Hepatocyte (in vitro differentiated cells): ENCODE results near the gene MRPL20.

ENCODE experiments used
- CTCF ChIP-seq: fragments of 200-600 bp; sonication (generic); IDR thresholded peaks from 2 replicates; pipeline ENCODE4 v1.5.1; 2016; ENCODE audit warnings: antibody characterized with exemption, mild to moderate bottlenecking; ENCODE audit not compliant: poor library complexity
- EZH2 ChIP-seq: fragments of 200-600 bp; sonication (generic); IDR thresholded peaks from 2 replicates; pipeline ENCODE4 v1.6.1; 2016; ENCODE audit warnings: antibody characterized with exemption, mild to moderate bottlenecking, borderline replicate concordance
- EZH2phosphoT487 ChIP-seq: fragments of 200-600 bp; sonication (generic); IDR thresholded peaks from one replicate; pipeline ENCODE4 v1.6.1; 2018; ENCODE audit warnings: antibody characterized with exemption, mild to moderate bottlenecking, low read depth, moderate library complexity; ENCODE audit not compliant: unreplicated experiment, severe bottlenecking

- TF ChIP-seq CTCF: no peak
- no peak for TF ChIP-seq EZH2
- TF ChIP-seq EZH2phosphoT487: no peak
These were observed 14.9 kb upstream of the MRPL20 start for GRCh38 chr1:1421907-1422464.
